Dermis microvascular lymphatic vessel endothelial cell (primary cell): Measurements from ENCODE around the gene DPT. TPM values are rescaled to one million over a fixed set of nuclear protein-coding genes. Genes with fewer than 3 reads are reported as not detected.

Experiments
- DNase-seq, 2 donors: peaks; one replicate each; pipeline versions ENCODE4 v3.0.0 to v3.0.0-alpha.2; 2010; ENCODE audit warnings: low read depth in 2 of 2
- total RNA-seq: library from RNA; depleted of rRNA; stranded (reverse); fragments of >200 nt; gene quantifications from 2 replicates; pipeline ENCODE4 v1.2.1, GENCODE V29; 2014

Gene DPT
- total RNA-seq, 1 donor from 2014 or later, result not detected

- no peak for DNase-seq
These were observed 64.8 kb downstream of the DPT start for GRCh38 chr1:168664069-168664834.

- no peak for DNase-seq
These were observed 72.5 kb downstream of the DPT start for GRCh38 chr1:168656485-168656884.

- DNase-seq, result no peak
These were observed 74.6 kb downstream of the DPT start for GRCh38 chr1:168654198-168654915.

GRCh38 chr1:168653567-168653966 is 75.4 kb downstream of the DPT start:
- DNase-seq, result no peak

GRCh38 chr1:168645721-168646120 is 83.3 kb downstream of the DPT start:
- no peak for DNase-seq

Other genes with a start within 250 kb of the DPT start
- gene XCL2, start 185.2 kb downstream of the DPT start, total RNA-seq, result not detected in 2 replicates
- gene XCL1, start 152.6 kb downstream of the DPT start, total RNA-seq, result not detected in 2 replicates